Liver (tissue), 10 donors: ENCODE results near the gene FBLL1. TPM values are rescaled to one million over a fixed set of nuclear protein-coding genes. Genes with fewer than 3 reads are reported as not detected.
A peak's percentile ranks its signal among the peaks of the same experiment; 100 is the strongest.

Experiments used
- DNase-seq: peaks from one replicate; pipeline ENCODE4 v3.0.0-alpha.2; 2017; ENCODE audit warnings: low spot score
- H3K27ac ChIP-seq, 2 donors: one replicate each; pipeline ENCODE4 v1.7.0; 2013; ENCODE audit warnings: inconsistent platforms in 2 of 2, low read length in 2 of 2, control low read depth in 1 of 2, low read depth in 1 of 2, mild to moderate bottlenecking in 1 of 2
- H3K27me3 ChIP-seq, 4 donors: one replicate each; pipeline versions ENCODE4 v1.6.1 to v1.7.0; 2013; ENCODE audit warnings: low read length in 3 of 4, inconsistent platforms in 1 of 4, mild to moderate bottlenecking in 1 of 4, moderate library complexity in 1 of 4; ENCODE audit not compliant: control insufficient read depth in 4 of 4, insufficient read depth in 4 of 4
- H3K36me3 ChIP-seq, 4 donors: one replicate each; pipeline versions ENCODE4 v1.6.1 to v1.7.0; 2013; ENCODE audit warnings: low read length in 3 of 4, mild to moderate bottlenecking in 3 of 4, low read depth in 1 of 4, moderate library complexity in 1 of 4; ENCODE audit not compliant: control insufficient read depth in 4 of 4, insufficient read depth in 3 of 4
- H3K4me1 ChIP-seq, 4 donors: one replicate each; pipeline versions ENCODE4 v1.6.1 to v1.7.0; 2013; ENCODE audit warnings: low read length in 3 of 4, mild to moderate bottlenecking in 3 of 4, moderate library complexity in 1 of 4; ENCODE audit not compliant: control insufficient read depth in 4 of 4, insufficient read depth in 4 of 4
- H3K4me3 ChIP-seq, 3 donors: one replicate each; pipeline versions ENCODE4 v1.6.1 to v1.7.0; 2013; ENCODE audit warnings: low read length in 3 of 3, control low read depth in 1 of 3, low read depth in 1 of 3, mild to moderate bottlenecking in 1 of 3
- H3K9ac ChIP-seq, 2 donors: one replicate each; pipeline ENCODE4 v1.7.0; 2013; ENCODE audit warnings: low read length in 2 of 2, mild to moderate bottlenecking in 2 of 2, moderate library complexity in 2 of 2, control low read depth in 1 of 2, low read depth in 1 of 2
- H3K9me3 ChIP-seq, 4 donors: one replicate each; pipeline versions ENCODE4 v1.6.1 to v1.7.0; 2013; ENCODE audit warnings: low read length in 3 of 4; ENCODE audit not compliant: control insufficient read depth in 4 of 4
- EGR1 ChIP-seq, 2 donors: IDR thresholded peaks; 2 replicates each; pipeline ENCODE4 v1.6.1; 2016 to 2018; ENCODE audit warnings: antibody characterized with exemption in 2 of 2, low read depth in 2 of 2
- FOXA2 ChIP-seq: IDR thresholded peaks from 2 replicates; pipeline ENCODE4 v1.6.1; 2016; ENCODE audit warnings: antibody characterized with exemption
- GABPA ChIP-seq, 2 donors: IDR thresholded peaks in 1 of 2; conservative IDR thresholded peaks in 1 of 2; 2 replicates each; pipeline ENCODE4 v1.6.1; 2016; ENCODE audit warnings: antibody characterized with exemption in 2 of 2, mild to moderate bottlenecking in 1 of 2, moderate library complexity in 1 of 2
- HNF4A ChIP-seq, 2 donors: conservative IDR thresholded peaks; 2 replicates each; pipeline ENCODE4 v1.6.1; 2016; ENCODE audit warnings: antibody characterized with exemption in 2 of 2, mild to moderate bottlenecking in 2 of 2
- JUND ChIP-seq, 2 donors: IDR thresholded peaks; 2 replicates each; pipeline ENCODE4 v1.6.1; 2016; ENCODE audit warnings: antibody characterized with exemption in 2 of 2
- MAX ChIP-seq: IDR thresholded peaks from 2 replicates; pipeline ENCODE4 v1.6.1; 2016; ENCODE audit warnings: antibody characterized with exemption
- NR2F2 ChIP-seq: IDR thresholded peaks from 2 replicates; pipeline ENCODE4 v1.6.1; 2016; ENCODE audit warnings: antibody characterized with exemption
- RAD21 ChIP-seq, 2 donors: IDR thresholded peaks; 2 replicates each; pipeline ENCODE4 v1.6.1; 2016; ENCODE audit warnings: antibody characterized with exemption in 2 of 2, mild to moderate bottlenecking in 2 of 2
- REST ChIP-seq: IDR thresholded peaks from 2 replicates; pipeline ENCODE4 v1.6.1; 2016; ENCODE audit warnings: antibody characterized with exemption, mild to moderate bottlenecking
- RXRA ChIP-seq, 2 donors: IDR thresholded peaks; 2 replicates each; pipeline ENCODE4 v1.6.1; 2017 to 2018; ENCODE audit warnings: antibody characterized with exemption in 2 of 2, mild to moderate bottlenecking in 1 of 2
- SP1 ChIP-seq: IDR thresholded peaks from 2 replicates; pipeline ENCODE4 v1.6.1; 2018; ENCODE audit warnings: antibody characterized with exemption, mild to moderate bottlenecking
- TAF1 ChIP-seq: conservative IDR thresholded peaks from 2 replicates; pipeline ENCODE4 v1.6.1; 2016; ENCODE audit warnings: antibody characterized with exemption, mild to moderate bottlenecking
- ZBTB33 ChIP-seq: IDR thresholded peaks from 2 replicates; pipeline ENCODE4 v1.6.1; 2016; ENCODE audit warnings: antibody characterized with exemption
- WGBS: extraction: QIAGEN DNeasy Blood & Tissue Kit; methylation state at CpG from one replicate; pipeline ENCODE4 v1.1.7; 2013; 5-methylcytosine and 5-hydroxymethylcytosine counted together
- polyA plus RNA-seq, 2 donors: library from polyadenylated mRNA; stranded (reverse) in 1 of 2; unstranded in 1 of 2; fragments of 200-250 nt in 1 of 2; fragments of >200 nt in 1 of 2; fragmentation: Nextera tagmentation in 1 of 2; extraction: Ambion mirVana in 1 of 2; gene quantifications; one replicate each; pipeline versions ENCODE4 v1.2.1 to v1.2.3, GENCODE V29; 2013 to 2015
- small RNA-seq: library from RNA; depleted of rRNA; stranded (forward); fragments of <200 nt; gene quantifications from one replicate; pipeline ENCODE3, GENCODE V24; 2014
- total RNA-seq, 2 donors: library from RNA; depleted of rRNA; stranded (reverse); fragments of >200 nt; gene quantifications; one replicate each; pipeline ENCODE4 v1.2.3, GENCODE V29; 2014
- TF ChIP-seq, protein P1 (sequence below): IDR thresholded peaks from 2 replicates; pipeline ENCODE4 v1.6.1; 2016; ENCODE audit warnings: antibody characterized with exemption
- donor health status: healthy.
- donor health status: healthy.
- donor health status: healthy.
- donor health status: healthy.
- donor health status: healthy.

Gene FBLL1
- total and polyA plus RNA-seq, 4 donors = 0.05 to 0.42 (median 0.17) TPM; not detected in 1

GRCh38 chr5:168580227-168580508 is 51.1 kb downstream of the FBLL1 start:
- peaks cover 7 to 31% (median 15%) of the 10 kb centered on the region in 4 donors for H3K4me1 ChIP-seq
- WGBS = 55% methylated on average over 3 of the region's 3 CpGs
- TF ChIP-seq NR2F2 (no peak), SP1 (no peak), ZBTB33 (no peak), RAD21 (IDR thresholded peaks at IDR 0.05) (no peak), MAX (no peak), HNF4A (conservative IDR thresholded peaks at IDR 0.05) (no peak), EGR1 (IDR thresholded peaks at IDR 0.05; ENCODE audit: low read depth in 2 of 2) (no peak), TAF1 (no peak), REST (no peak), JUND (IDR thresholded peaks at IDR 0.05) (no peak), GABPA (IDR thresholded peaks at IDR 0.05 in 1 of 2, conservative IDR thresholded peaks at IDR 0.05 in 1 of 2) (no peak), FOXA2 (no peak), RXRA (IDR thresholded peaks at IDR 0.05) (no peak)
- TF ChIP-seq, protein P1, sequence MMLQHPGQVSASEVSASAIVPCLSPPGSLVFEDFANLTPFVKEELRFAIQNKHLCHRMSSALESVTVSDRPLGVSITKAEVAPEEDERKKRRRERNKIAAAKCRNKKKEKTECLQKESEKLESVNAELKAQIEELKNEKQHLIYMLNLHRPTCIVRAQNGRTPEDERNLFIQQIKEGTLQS = no peak
- no peaks in the 10 kb centered on the region for H3K27me3 ChIP-seq
- no peaks in the 10 kb centered on the region for H3K9me3 ChIP-seq
- H3K9ac ChIP-seq = peak overlapping the region; percentile 61 to 65
- DNase-seq = no peak
- peak overlapping the region; percentile 68 to 96 (median 87) for H3K4me3 ChIP-seq
- peak overlapping the region; percentile 92 to 98 for H3K27ac ChIP-seq
- H3K36me3 ChIP-seq = no peaks in the 10 kb centered on the region

Small RNAs within 50 kb of the gene (small RNA-seq; reads per million reads assigned to genes)
- gene MIR103A1 = 1.2 reads per million, percentile 81 among the genes with 10 or more reads in this experiment

Other genes starting within 250 kb of the FBLL1 start
- gene WWC1, start 237.7 kb upstream of the FBLL1 start, total RNA-seq = 10 to 100 TPM in 1 of 2 donors, 1 to 10 TPM in 1; 5.9 to 25.1 TPM
- gene WWC1, start 237.7 kb upstream of the FBLL1 start, polyA plus RNA-seq = 10 to 100 TPM in 1 of 2 donors, 1 to 10 TPM in 1; 6.2 to 23.3 TPM
- 10 to 100 TPM; 35.2 to 42.5 TPM for gene RARS1, start 42.8 kb upstream of the FBLL1 start, total RNA-seq
- gene RARS1, start 42.8 kb upstream of the FBLL1 start, polyA plus RNA-seq = 10 to 100 TPM; 16.5 to 25.1 TPM
- gene PANK3, start 50.1 kb downstream of the FBLL1 start, total RNA-seq = 10 to 100 TPM; 68.2 to 79.4 TPM
- gene PANK3, start 50.1 kb downstream of the FBLL1 start, polyA plus RNA-seq = 10 to 100 TPM; 10.9 to 16.5 TPM